HG02759 (cell line): ENCODE data around the gene SPATA16.

ENCODE experiments used
- ATAC-seq: cut with Tn5 transposase; IDR thresholded peaks from one replicate; pipeline ENCODE4 v1.9.1; 2021; ENCODE audit warnings: mild to moderate bottlenecking, moderate library complexity; ENCODE audit not compliant: unreplicated experiment

SPATA16 gene

DNA sequence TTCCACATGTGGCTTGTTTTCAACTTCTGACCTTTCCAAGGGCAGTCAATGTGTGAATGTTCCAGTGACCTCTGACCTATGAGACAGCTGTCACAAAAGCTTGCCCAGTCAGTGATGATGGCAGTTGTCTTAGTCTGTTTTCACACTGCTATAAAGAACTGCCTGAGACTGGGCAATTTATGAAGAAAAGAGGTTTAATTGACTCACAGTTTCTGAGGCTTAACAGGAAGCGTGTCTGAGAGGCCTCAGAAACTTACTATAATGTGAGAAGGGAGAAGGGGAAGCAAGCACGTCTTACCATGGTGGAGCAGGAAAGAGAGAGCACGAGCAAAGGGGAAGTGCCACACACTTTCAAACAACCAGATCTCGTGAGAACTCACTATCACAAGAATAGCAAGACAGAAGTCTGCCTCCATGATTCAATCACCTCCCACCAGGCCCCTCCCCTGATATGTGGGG, 294.9 kb downstream of the SPATA16 start:
- peak; percentile 74 for ATAC-seq

DNA sequence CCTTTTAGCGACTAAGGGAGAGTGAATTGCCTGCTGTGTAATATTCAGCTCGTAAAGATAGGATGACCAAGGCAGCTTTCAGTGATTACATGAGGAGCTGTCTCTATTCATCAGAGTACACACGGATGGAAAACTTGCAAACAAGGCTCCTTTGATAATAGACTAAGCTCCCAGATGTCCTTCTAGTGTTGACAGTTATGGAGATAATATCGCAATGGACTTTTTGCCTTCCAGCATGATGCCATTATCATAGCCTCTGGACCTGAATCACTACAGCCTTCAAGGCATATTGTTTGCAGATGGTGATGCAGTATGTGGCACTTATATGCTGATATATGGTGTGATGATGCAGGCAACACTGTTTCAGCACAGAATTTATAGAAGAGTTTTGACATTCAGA, 296.6 kb downstream of the SPATA16 start:
- ATAC-seq: no peak

DNA sequence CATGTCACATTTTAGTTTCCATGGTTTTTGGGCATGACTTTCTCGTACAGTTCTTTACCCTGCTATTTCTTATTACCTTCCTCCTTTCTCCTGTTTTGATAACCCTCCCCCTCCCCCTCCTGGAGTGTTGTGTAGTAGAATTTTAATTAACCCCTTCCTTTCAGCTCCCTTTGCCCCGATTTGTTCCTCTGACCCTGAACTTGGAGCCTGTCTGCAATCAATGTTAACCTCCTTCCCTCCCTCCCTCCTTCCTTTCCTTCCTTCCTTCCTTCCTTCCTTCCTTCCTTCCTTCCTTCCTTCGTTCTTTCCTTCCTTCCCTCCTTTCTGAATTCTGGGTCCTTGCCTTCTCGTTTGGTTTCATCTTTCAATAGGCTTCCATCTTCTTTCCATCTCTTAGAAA, 300.1 kb downstream of the SPATA16 start:
- no peak for ATAC-seq

DNA sequence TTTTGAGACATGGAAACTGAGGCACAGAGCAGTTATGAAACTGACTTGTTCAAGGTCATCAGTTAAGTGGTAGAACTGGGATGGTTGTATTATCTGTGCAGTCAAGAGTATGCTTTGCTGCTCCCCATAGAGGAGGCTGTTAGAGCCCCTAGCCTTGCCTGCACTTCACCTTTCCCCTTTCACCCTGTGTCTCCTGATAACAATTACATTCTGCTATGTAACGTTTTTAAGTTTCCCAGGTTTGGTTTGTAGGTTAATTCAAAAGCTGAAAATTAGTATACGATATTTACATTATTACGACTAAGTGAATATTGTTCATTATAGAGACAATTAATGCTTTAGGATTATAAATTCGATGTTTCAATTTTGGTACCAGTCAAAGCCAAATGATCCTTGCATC, 300.6 kb downstream of the SPATA16 start:
- ATAC-seq: no peak

DNA sequence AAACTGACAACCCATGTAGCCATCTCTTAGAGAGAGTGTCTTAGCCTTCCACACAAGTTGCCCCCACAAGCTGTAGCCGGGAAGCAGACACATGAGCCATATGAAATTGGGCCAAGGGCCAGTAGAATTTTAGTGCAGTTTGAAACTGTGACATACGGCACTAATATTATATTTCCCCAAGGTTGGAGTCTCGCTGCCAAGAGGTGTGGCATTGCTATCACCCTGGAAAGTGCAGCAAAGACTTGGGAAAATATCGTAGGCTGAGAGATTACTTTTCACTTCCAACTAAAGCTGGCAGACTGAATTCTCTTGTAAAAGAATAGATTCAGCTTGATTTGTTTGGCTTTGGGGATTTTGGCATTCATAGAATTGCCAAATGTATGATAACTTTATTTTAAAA, 301.4 kb downstream of the SPATA16 start:
- no peak for ATAC-seq
